Cerebellar nuclear complex (tissue), 1 donor: ENCODE data around the gene PTPN5.
A peak's percentile ranks its signal among the peaks of the same experiment; 100 is the strongest.
"Not testable (repeated sequence)": the region's sequence is repeated elsewhere in the genome, so short reads cannot be mapped to it uniquely, and the experiment has no call there.

Experiments
- DNase-seq, 2 experiments: peaks; one replicate each; lab custom pipeline; 2025; lab: John Stamatoyannopoulos, UW

Gene PTPN5

GRCh38 chr11:18709414-18709813, 82.2 kb downstream of the PTPN5 start:
- DNase-seq = no peak

- no peak for DNase-seq
Observed at GRCh38 chr11:18707811-18708340, 83.7 kb downstream of the PTPN5 start.

- DNase-seq = no peak
Observed at GRCh38 chr11:18706330-18707243, 85.0 kb downstream of the PTPN5 start.

- no peak for DNase-seq
Observed at GRCh38 chr11:18705651-18706281, 85.8 kb downstream of the PTPN5 start.

GRCh38 chr11:18704698-18705097, 86.9 kb downstream of the PTPN5 start:
- DNase-seq = no peak

- no peak for DNase-seq
Observed at GRCh38 chr11:18704045-18704645, 87.5 kb downstream of the PTPN5 start.

- DNase-seq = no peak
Observed at GRCh38 chr11:18703001-18703763, 88.4 kb downstream of the PTPN5 start.

- no peak for DNase-seq
Observed at GRCh38 chr11:18701614-18702216, 89.9 kb downstream of the PTPN5 start.

GRCh38 chr11:18700872-18701271, 90.7 kb downstream of the PTPN5 start:
- no peak for DNase-seq

- DNase-seq = no peak
Observed at GRCh38 chr11:18700375-18700774, 91.2 kb downstream of the PTPN5 start.

- no peak for DNase-seq
Observed at GRCh38 chr11:18699848-18700261, 91.7 kb downstream of the PTPN5 start.

- no peak for DNase-seq
Observed at GRCh38 chr11:18699269-18699596, 92.4 kb downstream of the PTPN5 start.

- DNase-seq = peak; percentile 26 to 80
Observed at GRCh38 chr11:18698341-18699268, 93.0 kb downstream of the PTPN5 start, which contains the start of gene TMEM86A. Gene TMEM86A (plus strand): TSS chr11:18698779. CDS start chr11:18698887, 108 bp downstream.

GRCh38 chr11:18697576-18697975, 94.0 kb downstream of the PTPN5 start:
- no peak for DNase-seq

GRCh38 chr11:18696638-18697225, 94.9 kb downstream of the PTPN5 start:
- no peak for DNase-seq

GRCh38 chr11:18692941-18693760, 98.4 kb downstream of the PTPN5 start:
- DNase-seq = no peak

GRCh38 chr11:18691467-18692140, 100.0 kb downstream of the PTPN5 start:
- not testable (repeated sequence) for DNase-seq

- DNase-seq = no peak
Observed at GRCh38 chr11:18684267-18684666, 107.3 kb downstream of the PTPN5 start.
